HEK293T (cell line): Measurements from ENCODE around the gene UBE2B.

ENCODE experiments used
- CTCF ChIA-PET: fragments of 350-600 bp; formaldehyde crosslinking; extraction: SDS; loops from one replicate; lab custom pipeline; 2021; ENCODE audit warnings: antibody characterized with exemption, inconsistent platforms; lab: Yijun Ruan, JAX
- POLR2A ChIA-PET: fragments of 350-600 bp; formaldehyde crosslinking; extraction: SDS; loops from one replicate; lab custom pipeline; 2020; ENCODE audit warnings: antibody characterized with exemption, inconsistent platforms; lab: Yijun Ruan, JAX
- DNase-seq: peaks from one replicate; pipeline ENCODE4 v3.0.0; 2012; ENCODE audit warnings: mixed read lengths; ENCODE audit errors: extremely low spot score
- ARNT ChIP-seq: fragments of 450-650 bp; IDR thresholded peaks from 2 replicates; pipeline ENCODE4 v1.6.1; 2017; ENCODE audit warnings: mild to moderate bottlenecking
- BHLHE40 ChIP-seq: fragments of 450-650 bp; IDR thresholded peaks from 2 replicates; pipeline ENCODE4 v1.6.1; 2016; ENCODE audit warnings: mild to moderate bottlenecking, moderate library complexity, borderline replicate concordance
- CTBP1 ChIP-seq: fragments of 450-650 bp; IDR thresholded peaks from 2 replicates; pipeline ENCODE4 v1.6.1; 2016; ENCODE audit warnings: borderline replicate concordance
- ELF4 ChIP-seq: fragments of 450-650 bp; IDR thresholded peaks from 2 replicates; pipeline ENCODE4 v1.6.1; 2017; ENCODE audit warnings: antibody characterized with exemption
- FOXA1 ChIP-seq: fragments of 450-650 bp; IDR thresholded peaks from 2 replicates; pipeline ENCODE4 v1.6.1; 2016; ENCODE audit warnings: mild to moderate bottlenecking
- FOXK2 ChIP-seq: fragments of 450-650 bp; IDR thresholded peaks from 2 replicates; pipeline ENCODE4 v1.6.1; 2016; ENCODE audit warnings: mild to moderate bottlenecking
- FOXM1 ChIP-seq: fragments of 450-650 bp; IDR thresholded peaks from 2 replicates; pipeline ENCODE4 v1.6.1; 2017; ENCODE audit warnings: mild to moderate bottlenecking, borderline replicate concordance
- HDGF ChIP-seq: fragments of 450-650 bp; IDR thresholded peaks from 2 replicates; pipeline ENCODE4 v1.6.1; 2017; ENCODE audit warnings: antibody characterized with exemption, borderline replicate concordance
- L3MBTL2 ChIP-seq: fragments of 450-650 bp; conservative IDR thresholded peaks from 2 replicates; pipeline ENCODE4 v1.6.1; 2016; ENCODE audit warnings: mild to moderate bottlenecking
- LEF1 ChIP-seq: fragments of 450-650 bp; IDR thresholded peaks from 2 replicates; pipeline ENCODE4 v1.6.1; 2017; ENCODE audit warnings: mild to moderate bottlenecking, borderline replicate concordance
- NFRKB ChIP-seq: fragments of 450-650 bp; IDR thresholded peaks from 2 replicates; pipeline ENCODE4 v1.6.1; 2016; ENCODE audit warnings: mild to moderate bottlenecking, moderate library complexity
- PKNOX1 ChIP-seq: fragments of 450-650 bp; IDR thresholded peaks from 2 replicates; pipeline ENCODE4 v1.6.1; 2016
- SP1 ChIP-seq: fragments of 450-650 bp; IDR thresholded peaks from 2 replicates; pipeline ENCODE4 v1.6.1; 2017
- SUZ12 ChIP-seq: fragments of 450-650 bp; IDR thresholded peaks from 2 replicates; pipeline ENCODE4 v1.6.1; 2016; ENCODE audit warnings: mild to moderate bottlenecking
- TARDBP ChIP-seq: fragments of 450-650 bp; IDR thresholded peaks from 2 replicates; pipeline ENCODE4 v1.6.1; 2016
- ZNF384 ChIP-seq: fragments of 450-650 bp; IDR thresholded peaks from 2 replicates; pipeline ENCODE4 v1.6.1; 2016

Gene UBE2B

GRCh38 chr5:134432677-134433359, 61.4 kb downstream of the UBE2B start:
- TF ChIP-seq ARNT (no peak), SP1 (no peak), NFRKB (no peak), BHLHE40 (no peak), ELF4 (no peak), SUZ12 (no peak), HDGF (no peak), FOXM1 (no peak), TARDBP (no peak), PKNOX1 (no peak), FOXA1 (no peak), LEF1 (no peak), ZNF384 (no peak), FOXK2 (no peak), L3MBTL2 (no peak), CTBP1 (no peak)
- ChIA-PET CTCF (no interaction called here), POLR2A (interaction anchor here (1.3 kb wide), 1 partner anchor 22 kb away, joined by 4 read pairs; the partner anchor contains the start of gene CDKN2AIPNL)
- no peak for DNase-seq

- POLR2A ChIA-PET: no interaction called here
- TF ChIP-seq FOXM1 (no peak), CTBP1 (no peak), NFRKB (no peak), FOXA1 (no peak), ARNT (no peak), HDGF (no peak), ELF4 (no peak), TARDBP (no peak), ZNF384 (no peak)
- CTCF ChIA-PET: interaction anchor here (2.1 kb wide), 1 partner anchor 152 kb away, joined by 5 read pairs; no protein-coding TSS in a partner anchor
- no peak for DNase-seq
These were observed 64.2 kb downstream of the UBE2B start for GRCh38 chr5:134435560-134435959.

GRCh38 chr5:134436523-134437339, 65.4 kb downstream of the UBE2B start:
- no peak for TF ChIP-seq ARNT
- TF ChIP-seq L3MBTL2: no peak
- TF ChIP-seq NFRKB: no peak
- no peak for TF ChIP-seq FOXM1
- TF ChIP-seq ZNF384: no peak
- no peak for TF ChIP-seq TARDBP
- no peak for TF ChIP-seq PKNOX1
- no peak for TF ChIP-seq SP1
- ChIA-PET CTCF (interaction anchor here (2.1 kb wide), 1 partner anchor 151 kb away, joined by 5 read pairs; no protein-coding TSS in a partner anchor), POLR2A (interaction anchor here (1.5 kb wide), 1 partner anchor 30 kb away, joined by 6 read pairs; no protein-coding TSS in a partner anchor)
- DNase-seq: no peak

GRCh38 chr5:134437340-134437846, 66.0 kb downstream of the UBE2B start:
- ChIA-PET CTCF (interaction anchor here (2.1 kb wide), 1 partner anchor 150 kb away, joined by 5 read pairs; no protein-coding TSS in a partner anchor), POLR2A (interaction anchor here (1.5 kb wide), 1 partner anchor 29 kb away, joined by 6 read pairs; no protein-coding TSS in a partner anchor)
- no peak for TF ChIP-seq PKNOX1
- no peak for TF ChIP-seq FOXK2
- TF ChIP-seq ELF4: no peak
- TF ChIP-seq SUZ12: no peak
- no peak for TF ChIP-seq SP1
- no peak for TF ChIP-seq ZNF384
- no peak for TF ChIP-seq HDGF
- no peak for TF ChIP-seq FOXM1
- TF ChIP-seq LEF1: no peak
- no peak for TF ChIP-seq BHLHE40
- DNase-seq: no peak

GRCh38 chr5:134437847-134438581, 66.6 kb downstream of the UBE2B start:
- ChIA-PET POLR2A (interaction anchor here (1.2 kb wide), 1 partner anchor 28 kb away, joined by 3 read pairs; no protein-coding TSS in a partner anchor), CTCF (no interaction called here)
- TF ChIP-seq BHLHE40 (no peak), FOXK2 (no peak), HDGF (no peak), CTBP1 (no peak), ARNT (no peak), NFRKB (no peak), SP1 (no peak), FOXM1 (no peak), TARDBP (no peak), FOXA1 (no peak), LEF1 (no peak)
- DNase-seq: no peak
